Mucosa of descending colon (tissue), 3 donors: ENCODE data around the gene CCDC146. TPM values are rescaled to one million over a fixed set of nuclear protein-coding genes. Genes with fewer than 3 reads are reported as not detected.
"Not testable (repeated sequence)": the region's sequence is repeated elsewhere in the genome, so short reads cannot be mapped to it uniquely, and the experiment has no call there.

Source experiments
- ATAC-seq: fragments of 200-7000 bp; cut with Tn5 transposase; one replicate; pipeline ENCODE4 v1.9.1; 2020; ENCODE audit warnings: mild to moderate bottlenecking, moderate library complexity
- DNase-seq, 3 donors: peaks; one replicate each; pipeline ENCODE4 v3.0.0-alpha.2; 2020
- H3K36me3 ChIP-seq: fragments of 200-600 bp; one replicate; pipeline ENCODE4 v1.8.0; 2021; ENCODE audit warnings: low read depth, mild to moderate bottlenecking
- H3K4me1 ChIP-seq: fragments of 200-600 bp; one replicate; pipeline ENCODE4 v1.8.0; 2021; ENCODE audit warnings: low read depth, mild to moderate bottlenecking
- H3K4me3 ChIP-seq: fragments of 200-600 bp; one replicate; pipeline ENCODE4 v1.8.0; 2021; ENCODE audit warnings: mild to moderate bottlenecking
- H3K9me3 ChIP-seq: fragments of 200-600 bp; one replicate; pipeline ENCODE4 v1.8.0; 2021; ENCODE audit warnings: mild to moderate bottlenecking
- intact Hi-C, 2 donors: fragments of 100-400 bp; cut with DNase I in 1 of 2; cut with micrococcal nuclease in 1 of 2; formaldehyde crosslinking; loops; one replicate each; pipeline versions ENCODE4 v1.11.0 to v1.11.1; 2022; cut with DNase I, micrococcal nuclease
- total RNA-seq, 3 donors: library from RNA; stranded (reverse); fragmentation: NEBNext Ultra II Directional in 2 of 3; extraction: Animal tissue kit (Norgen Biotek cat#: 25700) in 2 of 3; gene quantifications; one replicate each; pipeline versions ENCODE4 v1.2.1 to v1.2.4, GENCODE V29; 2021 to 2023
- TF ChIP-seq, protein P1 (sequence below): fragments of 200-600 bp; IDR thresholded peaks from one replicate; pipeline ENCODE4 v1.8.0; 2022; ENCODE audit warnings: antibody characterized with exemption, mild to moderate bottlenecking
- donor health status: DM: no; HTN: no; CAD: no; lungs with moderate emphysema.
- donor health status: DM: no; HTN: no; CAD: no.
- donor health status: DM: no; HTN: yes; CAD: no.

CCDC146 gene
- total RNA-seq, 3 donors from 2014 or later: 7.5 to 20.5 (median 13.3) TPM

- ATAC-seq (no peak), DNase-seq (no peak)
- Histone ChIP-seq H3K4me1 (peaks cover 6% of the 10 kb centered on the region), H3K36me3 (no peaks in the 10 kb centered on the region), H3K4me3 (no peak overlapping the region), H3K9me3 (peaks cover 19% of the 10 kb centered on the region)
- intact Hi-C loops: no loop called here
- TF ChIP-seq, protein P1, sequence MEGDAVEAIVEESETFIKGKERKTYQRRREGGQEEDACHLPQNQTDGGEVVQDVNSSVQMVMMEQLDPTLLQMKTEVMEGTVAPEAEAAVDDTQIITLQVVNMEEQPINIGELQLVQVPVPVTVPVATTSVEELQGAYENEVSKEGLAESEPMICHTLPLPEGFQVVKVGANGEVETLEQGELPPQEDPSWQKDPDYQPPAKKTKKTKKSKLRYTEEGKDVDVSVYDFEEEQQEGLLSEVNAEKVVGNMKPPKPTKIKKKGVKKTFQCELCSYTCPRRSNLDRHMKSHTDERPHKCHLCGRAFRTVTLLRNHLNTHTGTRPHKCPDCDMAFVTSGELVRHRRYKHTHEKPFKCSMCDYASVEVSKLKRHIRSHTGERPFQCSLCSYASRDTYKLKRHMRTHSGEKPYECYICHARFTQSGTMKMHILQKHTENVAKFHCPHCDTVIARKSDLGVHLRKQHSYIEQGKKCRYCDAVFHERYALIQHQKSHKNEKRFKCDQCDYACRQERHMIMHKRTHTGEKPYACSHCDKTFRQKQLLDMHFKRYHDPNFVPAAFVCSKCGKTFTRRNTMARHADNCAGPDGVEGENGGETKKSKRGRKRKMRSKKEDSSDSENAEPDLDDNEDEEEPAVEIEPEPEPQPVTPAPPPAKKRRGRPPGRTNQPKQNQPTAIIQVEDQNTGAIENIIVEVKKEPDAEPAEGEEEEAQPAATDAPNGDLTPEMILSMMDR: no peak
Measured at GRCh38 chr7:77205706-77206105, 83.3 kb downstream of the CCDC146 start.

DNA sequence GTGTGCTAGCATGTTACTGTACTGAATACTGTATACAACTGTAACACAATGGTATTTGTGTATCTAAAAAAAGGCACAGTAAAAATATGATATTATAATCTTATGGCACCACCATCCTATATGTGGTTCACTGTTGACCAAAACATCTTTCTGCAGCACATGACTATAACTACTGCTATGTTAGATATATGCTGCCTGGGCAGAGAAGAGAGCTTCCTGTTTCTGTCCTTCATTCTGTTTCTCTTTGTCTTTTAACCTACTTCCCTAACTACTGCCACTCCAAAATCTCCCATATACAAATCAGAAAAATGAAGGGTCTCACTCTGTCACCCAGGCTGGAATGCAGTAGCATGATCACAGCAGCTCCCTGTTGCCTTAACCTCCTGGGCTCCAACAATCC lies 86.0 kb downstream of the CCDC146 start:
- TF ChIP-seq, protein P1: no peak
- Histone ChIP-seq H3K36me3 (no peaks in the 10 kb centered on the region), H3K4me3 (no peak overlapping the region), H3K9me3 (peaks cover 19% of the 10 kb centered on the region), H3K4me1 (no peaks in the 10 kb centered on the region)
- ATAC-seq (no peak), DNase-seq (no peak)
- intact Hi-C loops: no loop called here

DNA sequence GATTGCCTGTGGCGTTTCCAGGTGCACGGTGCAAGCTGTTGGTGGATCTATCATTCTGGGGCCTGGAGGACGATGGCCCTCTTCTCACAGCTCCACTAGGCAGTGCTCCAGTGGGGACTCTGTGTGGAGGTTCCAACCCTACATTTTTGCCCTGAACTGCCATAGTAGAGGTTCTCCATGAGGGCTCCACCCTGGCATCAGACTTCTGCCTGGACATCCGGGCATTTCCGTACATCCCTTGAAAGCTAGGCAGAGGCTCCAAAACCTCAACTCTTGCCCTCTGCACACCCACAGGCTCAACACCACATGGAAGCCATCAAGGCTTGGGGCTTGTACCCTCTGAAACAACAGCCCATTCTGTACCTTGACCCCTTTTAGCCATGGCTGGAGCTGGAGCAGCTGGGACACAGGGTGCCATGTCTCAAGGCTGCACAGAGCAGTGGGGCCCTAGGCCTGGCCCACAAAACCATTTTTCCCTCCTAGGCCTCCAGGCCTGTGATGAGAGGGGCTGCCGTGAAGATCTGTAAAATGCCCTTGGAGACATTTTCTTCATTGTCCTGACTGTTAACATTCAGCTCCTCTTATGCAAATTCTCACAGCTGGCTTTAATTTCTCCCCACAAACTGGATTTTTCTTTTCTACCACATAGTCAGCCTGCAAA lies 87.2 kb downstream of the CCDC146 start:
- intact Hi-C loops: no loop called here
- TF ChIP-seq, protein P1: no peak
- DNase-seq (no peak), ATAC-seq (no peak)
- no peak overlapping the region for H3K4me3 ChIP-seq
- no peaks in the 10 kb centered on the region for H3K4me1 ChIP-seq
- H3K36me3 ChIP-seq: no peaks in the 10 kb centered on the region
- H3K9me3 ChIP-seq: peaks cover 19% of the 10 kb centered on the region

DNA sequence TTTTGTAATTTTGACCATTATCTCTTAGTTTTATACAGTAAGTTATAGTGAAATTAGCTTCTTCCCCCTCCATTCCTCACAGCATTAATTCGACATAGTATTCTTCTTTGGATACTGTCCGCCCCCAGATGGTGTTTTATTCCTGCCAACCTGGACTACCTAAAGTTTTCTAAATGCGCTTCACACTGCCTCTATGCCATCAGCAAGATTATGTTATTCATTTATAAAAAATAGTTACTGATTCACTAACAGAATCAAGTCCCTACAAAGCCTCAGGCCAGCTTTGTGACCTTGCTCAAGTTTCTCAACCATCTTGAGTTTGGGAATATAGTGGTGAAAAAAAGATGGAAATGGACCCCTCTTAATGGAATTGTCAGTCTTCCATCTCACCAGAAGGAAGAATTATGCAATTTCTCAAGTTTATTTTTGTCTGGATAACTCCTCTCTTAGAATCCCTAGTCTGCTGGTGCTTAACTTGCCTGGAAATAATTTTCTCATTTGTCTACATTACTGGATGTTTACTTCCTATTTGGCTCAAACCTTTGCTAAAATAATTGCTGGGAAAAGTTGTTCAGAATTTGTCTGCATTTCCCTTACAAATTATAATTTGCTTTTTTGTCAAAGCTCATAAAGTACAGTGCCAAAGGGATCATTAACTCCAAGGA lies 93.9 kb downstream of the CCDC146 start:
- Histone ChIP-seq H3K36me3 (no peaks in the 10 kb centered on the region), H3K4me3 (no peak overlapping the region), H3K4me1 (peaks cover 9% of the 10 kb centered on the region), H3K9me3 (peaks cover 3% of the 10 kb centered on the region)
- DNase-seq (no peak), ATAC-seq (peak; percentile 39)
- TF ChIP-seq, protein P1: no peak
- intact Hi-C loops: no loop called here

GRCh38 chr7:77217474-77218185 lies 95.2 kb downstream of the CCDC146 start:
- no peak for DNase-seq
- H3K4me3 ChIP-seq: no peak overlapping the region
- ATAC-seq: peak; percentile 58
- peaks cover 3% of the 10 kb centered on the region for H3K9me3 ChIP-seq
- peaks cover 9% of the 10 kb centered on the region for H3K4me1 ChIP-seq
- TF ChIP-seq, protein P1: no peak
- no peaks in the 10 kb centered on the region for H3K36me3 ChIP-seq
- intact Hi-C loops: no loop called here

DNA sequence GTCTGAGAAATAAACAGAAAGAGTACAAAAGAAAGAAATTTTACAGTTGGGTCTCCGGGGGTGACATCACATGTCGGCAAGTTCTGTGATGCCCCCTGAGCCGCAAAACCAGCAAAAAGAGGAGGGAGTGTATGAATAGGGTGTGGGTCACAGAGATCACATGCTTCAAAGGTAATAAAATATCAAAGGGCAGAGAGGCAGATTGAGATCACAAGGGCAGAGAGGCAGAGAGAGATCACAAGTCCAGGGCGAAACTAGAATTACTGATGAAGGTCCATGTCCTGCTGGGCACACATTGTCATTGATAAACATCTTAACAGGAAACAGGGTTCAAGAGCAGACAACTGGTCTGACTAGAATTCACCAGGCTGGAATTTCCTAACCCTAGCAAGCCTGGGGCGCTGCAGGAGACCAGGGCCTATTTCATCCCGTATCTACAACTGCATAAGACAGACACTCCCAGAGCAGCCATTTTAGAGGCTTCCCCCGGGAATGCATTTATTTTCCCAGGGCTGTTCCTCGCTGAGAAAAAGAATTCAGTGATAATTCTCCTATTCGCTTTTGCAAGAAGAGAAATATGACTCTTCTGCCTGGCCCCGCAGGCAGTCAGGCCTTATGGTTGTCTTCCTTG lies 97.4 kb downstream of the CCDC146 start:
- H3K36me3 ChIP-seq, intact Hi-C loops, DNase-seq, H3K4me1 ChIP-seq, H3K9me3 ChIP-seq, H3K4me3 ChIP-seq: not testable (repeated sequence)
- ATAC-seq: peak; percentile 55
